Measurements from ENCODE around the gene TMLHE.

- TF ChIP-seq CTCF (conservative IDR thresholded peaks at IDR 0.05), result no peak
- TF ChIP-seq ZFX (IDR thresholded peaks at IDR 0.05), result no peak
These were observed 1.3 kb upstream of the TMLHE start for GRCh38 chrX:155613927-155614559.

All from C4-2B (cell line).